ENCODE measurements around the gene PCDH9.

PCDH9 gene

DNA sequence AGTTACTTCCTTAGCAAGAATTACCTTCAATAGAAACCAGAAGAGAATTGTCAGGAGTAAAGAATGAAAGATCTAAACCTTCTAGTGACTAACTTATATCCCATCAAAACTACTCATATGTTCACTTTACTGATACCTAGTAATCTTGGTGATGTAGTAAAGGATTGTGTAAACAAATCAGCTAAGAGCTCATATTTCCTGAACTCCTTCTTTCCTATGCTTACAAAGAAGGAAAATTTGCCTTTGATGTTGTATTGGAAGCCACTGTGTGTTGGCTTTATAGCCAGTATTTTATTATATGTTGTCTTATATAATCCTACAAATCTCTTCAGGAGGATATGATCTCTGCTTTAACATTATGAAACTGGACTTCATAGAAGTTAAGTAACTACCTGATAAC lies 671.0 kb downstream of the PCDH9 start:
- DNase-seq = no peak

DNA sequence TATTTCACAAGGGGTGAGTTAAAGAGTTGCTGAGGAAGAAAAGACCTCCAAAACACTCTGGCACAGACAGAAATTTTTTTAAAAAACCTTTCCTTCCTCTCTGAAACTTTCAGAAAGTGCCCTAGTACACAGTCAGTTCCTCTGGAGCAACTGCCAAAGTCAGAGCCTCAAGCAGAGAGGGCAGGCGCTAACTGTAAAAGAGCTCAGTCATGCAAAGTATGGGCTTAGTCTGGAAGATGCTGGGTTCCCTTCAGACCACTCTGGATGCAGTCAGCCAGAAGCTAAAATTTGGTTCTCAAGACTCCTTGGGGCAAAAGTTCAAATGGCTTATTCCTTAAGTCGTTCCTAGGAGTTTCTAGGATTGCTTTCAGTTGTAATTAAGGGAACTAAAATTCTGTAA lies 671.6 kb downstream of the PCDH9 start:
- DNase-seq = no peak

DNA sequence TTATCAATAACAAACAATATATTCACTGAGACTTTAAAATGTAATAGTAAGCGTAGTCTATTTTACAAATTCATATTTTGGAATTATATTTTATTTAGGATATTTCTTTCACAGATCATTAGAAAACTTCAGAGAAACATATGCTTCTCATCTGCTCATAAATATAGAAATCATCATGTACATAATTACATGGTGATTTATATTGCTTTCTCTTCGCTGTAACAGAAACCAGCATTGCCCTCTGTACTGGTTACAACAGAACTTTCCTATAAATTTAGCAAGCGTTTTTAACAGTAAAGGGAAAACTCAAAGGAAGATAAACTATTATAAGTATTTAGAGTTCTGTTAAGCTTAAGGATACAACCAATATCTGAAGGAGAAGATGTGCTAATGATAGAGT lies 672.8 kb downstream of the PCDH9 start:
- no peak for DNase-seq

DNA sequence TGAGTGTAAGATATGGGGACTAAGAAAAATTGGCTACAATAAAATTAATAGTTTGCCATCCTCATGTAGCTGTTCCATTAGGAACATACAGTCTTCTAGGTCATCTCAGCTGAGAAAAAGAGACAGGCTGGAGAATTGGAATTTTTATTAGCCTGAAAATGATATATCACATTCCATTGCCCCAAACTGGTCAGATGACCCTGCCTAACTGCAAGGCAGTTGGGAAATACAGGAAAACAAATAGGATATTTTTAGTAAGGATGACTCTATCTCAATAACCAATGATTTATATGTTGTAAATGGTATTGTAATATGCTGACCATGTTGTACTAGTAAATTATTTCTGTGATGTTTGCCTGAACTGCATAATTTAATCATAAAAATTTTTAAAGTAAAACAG lies 673.8 kb downstream of the PCDH9 start:
- DNase-seq = no peak

DNA sequence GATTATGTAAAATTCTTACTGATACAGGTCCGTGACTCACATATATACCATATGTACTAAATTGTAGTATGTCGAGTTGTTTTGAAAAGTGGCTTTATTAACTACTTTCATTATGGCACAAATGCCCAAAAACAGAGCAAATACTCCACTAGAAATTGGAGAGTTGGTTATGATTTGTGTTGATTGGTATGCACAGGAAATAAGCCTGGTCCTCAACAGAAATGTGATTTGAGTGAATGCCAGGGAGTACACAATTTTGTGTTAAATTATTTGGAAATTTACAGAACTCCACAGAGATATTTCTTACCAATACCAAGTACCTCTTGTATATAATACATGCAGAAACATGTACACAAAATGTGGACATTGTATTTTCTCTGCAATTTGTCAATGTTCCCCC lies 676.7 kb downstream of the PCDH9 start:
- DNase-seq = no peak

DNA sequence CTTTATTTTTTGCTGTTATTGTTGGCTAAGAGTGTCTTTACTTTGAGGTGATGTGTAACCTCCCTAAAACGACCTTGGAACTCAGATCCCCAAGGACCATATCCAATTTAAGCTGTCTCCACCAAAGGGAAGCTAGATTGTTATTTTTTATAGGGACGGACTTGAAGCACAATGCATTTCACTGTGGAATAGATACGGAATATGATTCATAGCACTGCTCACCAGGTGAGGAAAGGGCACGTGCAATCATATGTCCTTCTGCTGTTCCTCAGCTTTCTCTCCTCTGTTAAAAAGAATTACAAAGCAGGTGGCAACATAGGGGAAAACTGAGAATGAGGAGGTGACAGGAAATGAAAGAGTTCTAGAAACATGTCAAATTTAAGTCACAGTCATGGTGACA lies 679.0 kb downstream of the PCDH9 start:
- DNase-seq = no peak

DNA sequence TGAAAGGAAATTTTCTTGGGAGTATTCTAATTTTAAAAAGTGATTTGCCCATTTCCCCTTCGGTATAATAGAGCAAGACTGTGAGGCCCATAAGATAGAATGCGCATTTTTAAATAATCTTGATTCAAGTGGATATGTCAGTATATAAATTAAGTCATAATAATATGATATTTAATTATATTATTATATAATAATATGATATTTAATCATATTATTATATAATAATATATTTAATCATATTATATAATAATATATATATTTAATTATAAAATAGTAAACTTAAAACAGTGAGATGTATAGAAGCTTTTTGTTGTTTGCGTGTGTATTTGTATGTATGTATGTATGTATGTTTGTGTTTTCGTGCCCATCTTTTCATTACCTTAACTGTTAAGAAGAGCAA lies 682.5 kb downstream of the PCDH9 start:
- DNase-seq = no peak

DNA sequence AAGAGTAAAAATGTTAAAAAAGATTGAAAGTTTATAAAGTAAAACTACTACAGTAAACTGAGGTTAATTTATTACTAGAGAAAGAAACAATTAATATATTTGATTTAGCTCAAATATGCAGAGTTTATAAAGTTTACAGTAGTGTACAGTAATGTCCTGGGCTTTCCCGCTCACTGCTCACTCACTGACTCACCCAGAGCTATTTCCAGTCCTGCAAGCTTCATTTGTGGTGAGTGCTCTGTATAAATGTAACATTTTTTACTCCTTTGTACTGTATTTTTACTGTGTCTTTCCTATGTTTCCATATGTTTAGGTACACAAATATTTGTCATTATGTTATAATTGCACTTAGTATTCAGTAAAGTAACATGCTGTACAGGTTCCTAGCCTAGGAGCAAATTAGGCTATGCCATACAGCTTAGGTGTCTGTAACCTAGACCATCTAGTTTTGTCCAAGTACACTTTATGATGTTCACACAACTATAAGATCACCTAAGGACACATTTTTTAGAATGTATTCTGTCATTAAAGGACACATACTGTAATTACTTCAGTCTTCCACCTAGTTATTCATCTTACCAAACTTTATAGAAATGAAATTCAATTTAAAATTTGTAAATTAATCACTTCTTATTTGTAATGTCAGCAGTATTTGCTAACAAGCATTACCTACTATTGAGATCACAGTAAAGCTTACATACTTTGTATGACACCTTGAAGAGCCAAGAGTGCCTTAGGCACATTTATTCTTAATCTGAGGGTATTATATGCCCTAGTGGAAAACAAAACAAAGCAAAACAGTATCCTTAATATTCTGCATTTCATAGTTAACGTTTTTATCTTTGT lies 683.4 kb downstream of the PCDH9 start:
- DNase-seq = no peak

DNA sequence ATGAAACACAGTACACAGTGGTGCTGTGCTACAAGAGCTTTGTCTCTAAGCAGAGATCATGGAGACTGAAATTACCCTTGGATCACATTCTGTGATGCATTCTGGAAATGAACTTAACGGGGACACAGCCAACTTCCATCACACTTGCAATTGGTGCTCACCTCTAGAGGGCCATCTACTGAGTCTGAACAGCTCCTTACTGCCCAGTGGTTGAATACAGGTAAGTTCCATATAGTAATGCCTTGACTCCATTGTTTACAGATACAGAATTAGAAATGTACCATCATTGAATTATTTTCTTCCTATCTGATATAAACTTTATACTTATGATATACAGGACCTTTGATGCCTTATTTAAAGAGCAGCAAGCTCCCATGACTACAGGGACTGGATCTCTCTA lies 686.4 kb downstream of the PCDH9 start:
- no peak for DNase-seq

DNA sequence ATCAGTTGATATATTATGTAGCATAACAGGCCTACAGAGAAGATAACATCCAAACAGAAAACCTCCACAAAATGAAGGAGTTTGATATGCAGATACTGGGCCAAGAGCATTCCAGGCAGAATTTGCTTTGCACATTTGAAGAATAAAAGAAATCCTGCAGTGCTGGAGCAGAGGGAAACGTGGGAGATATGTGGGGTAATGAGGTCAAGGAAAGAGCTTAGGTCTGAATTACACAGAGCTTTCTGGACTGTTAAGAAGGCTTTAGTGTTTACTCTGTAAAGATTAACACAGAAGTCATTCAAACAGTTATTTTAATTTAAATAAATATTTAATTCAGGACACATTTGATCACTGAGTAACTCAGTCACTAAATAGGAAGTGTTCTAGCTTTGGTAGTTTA lies 692.7 kb downstream of the PCDH9 start:
- DNase-seq = no peak

DNA sequence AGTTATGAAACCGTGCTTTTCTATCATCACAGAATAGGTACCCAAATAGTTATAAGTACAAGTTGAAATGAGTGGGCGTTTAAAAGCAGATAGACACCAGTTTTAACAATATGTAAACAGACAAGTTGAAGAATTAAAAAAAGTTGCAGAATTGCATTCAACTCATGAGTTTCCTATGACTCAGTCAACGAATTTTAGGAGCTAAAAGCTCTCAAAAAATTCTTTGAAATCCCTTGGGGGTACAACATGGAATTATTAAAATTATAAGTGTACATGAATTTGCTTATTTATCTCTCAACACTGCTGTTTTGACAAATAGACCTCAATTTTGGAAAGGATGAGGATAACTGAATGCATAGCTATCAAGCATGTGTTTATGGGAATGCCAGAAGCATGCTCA lies 693.4 kb downstream of the PCDH9 start:
- no peak for DNase-seq

DNA sequence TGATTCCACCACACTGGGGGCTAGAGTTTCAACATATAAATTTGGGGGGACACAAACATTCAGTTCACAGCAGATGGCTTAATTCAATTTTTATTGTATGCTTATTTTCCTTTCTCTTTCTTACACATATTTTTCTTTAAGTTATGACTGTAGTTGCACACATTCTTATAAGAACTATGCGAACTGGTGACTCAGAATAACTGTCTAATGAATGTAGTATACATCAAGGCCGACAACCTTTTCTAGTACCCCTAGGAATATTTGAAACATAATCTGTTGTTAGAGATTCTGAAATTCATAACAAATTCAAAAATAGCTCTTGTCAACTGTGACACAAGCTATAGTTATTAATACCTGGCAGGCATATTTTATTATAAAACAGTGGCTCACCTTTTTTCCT lies 695.6 kb downstream of the PCDH9 start:
- DNase-seq = no peak

DNA sequence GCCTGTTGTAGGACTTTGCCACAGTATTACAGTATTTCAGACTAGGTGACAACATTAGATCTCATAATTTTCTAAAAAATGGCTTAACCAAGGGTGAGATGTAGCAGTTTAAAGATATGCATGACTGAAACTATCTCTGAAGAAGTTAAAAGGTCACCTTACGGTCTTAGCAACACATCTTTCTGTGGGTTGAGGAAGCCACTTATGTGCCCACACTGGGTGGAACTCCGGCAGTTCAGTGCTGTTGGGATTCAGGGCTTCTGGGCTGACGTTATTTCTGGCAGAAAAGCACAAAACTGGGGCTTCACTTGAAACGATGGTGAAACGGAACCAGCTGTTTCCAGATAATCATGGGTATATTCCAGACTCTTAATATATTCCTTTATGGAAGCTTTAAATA lies 697.3 kb downstream of the PCDH9 start:
- no peak for DNase-seq

DNA sequence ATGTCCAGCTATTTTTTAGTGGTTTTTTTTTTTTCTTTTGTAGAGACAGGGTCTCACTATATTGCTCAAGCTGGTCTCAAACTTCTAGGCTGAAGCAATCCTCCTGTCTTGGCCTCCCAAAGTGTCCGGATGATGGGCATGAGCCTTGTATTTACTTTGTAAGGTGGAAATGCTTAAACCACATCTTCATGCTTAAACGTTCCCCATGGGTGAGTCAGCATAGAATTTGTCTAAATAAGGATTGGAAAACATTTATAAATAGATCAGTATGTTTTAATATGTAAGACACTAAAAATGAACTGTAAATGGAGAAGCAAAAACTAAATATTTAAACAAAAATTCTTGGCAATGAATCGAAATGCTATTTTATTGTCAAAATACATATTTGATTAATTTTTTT lies 698.0 kb downstream of the PCDH9 start:
- no peak for DNase-seq

DNA sequence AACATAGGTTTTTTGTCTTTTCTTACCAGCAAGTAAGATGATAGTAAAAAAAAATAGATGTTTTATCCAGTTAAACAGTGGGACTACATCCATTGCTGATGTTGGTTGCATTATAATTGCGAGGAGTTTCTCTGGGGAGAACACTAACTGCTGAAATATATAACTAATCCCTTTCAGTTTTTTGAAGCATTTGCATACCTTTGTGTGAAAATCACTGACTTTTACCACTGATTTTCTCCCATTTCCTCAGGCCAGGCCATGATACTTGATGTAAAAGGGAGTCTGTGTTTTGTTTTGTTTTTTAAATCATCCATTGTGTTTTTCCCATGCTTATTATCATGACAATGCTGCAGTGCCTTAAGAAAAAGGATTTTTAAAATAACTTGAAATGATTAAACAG lies 699.5 kb downstream of the PCDH9 start:
- no peak for DNase-seq

DNA sequence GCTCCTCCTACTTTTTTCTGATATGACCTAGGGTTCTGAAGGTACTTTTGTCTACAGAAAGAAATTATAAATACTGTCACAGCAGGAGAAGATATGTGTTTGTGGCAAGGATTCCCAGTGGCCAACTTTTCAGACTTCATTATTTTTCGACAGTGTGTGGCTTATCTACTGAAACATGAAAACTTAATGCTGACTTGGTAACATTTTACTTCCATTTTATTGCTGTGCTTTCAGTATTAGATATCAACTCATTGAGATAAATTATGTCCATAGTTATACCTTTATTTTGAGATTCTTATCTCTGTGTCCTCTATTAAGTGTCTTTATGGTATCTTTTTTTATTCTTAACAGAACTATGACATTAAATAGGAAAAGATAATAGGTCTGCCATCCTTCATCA lies 700.0 kb downstream of the PCDH9 start:
- no peak for DNase-seq

DNA sequence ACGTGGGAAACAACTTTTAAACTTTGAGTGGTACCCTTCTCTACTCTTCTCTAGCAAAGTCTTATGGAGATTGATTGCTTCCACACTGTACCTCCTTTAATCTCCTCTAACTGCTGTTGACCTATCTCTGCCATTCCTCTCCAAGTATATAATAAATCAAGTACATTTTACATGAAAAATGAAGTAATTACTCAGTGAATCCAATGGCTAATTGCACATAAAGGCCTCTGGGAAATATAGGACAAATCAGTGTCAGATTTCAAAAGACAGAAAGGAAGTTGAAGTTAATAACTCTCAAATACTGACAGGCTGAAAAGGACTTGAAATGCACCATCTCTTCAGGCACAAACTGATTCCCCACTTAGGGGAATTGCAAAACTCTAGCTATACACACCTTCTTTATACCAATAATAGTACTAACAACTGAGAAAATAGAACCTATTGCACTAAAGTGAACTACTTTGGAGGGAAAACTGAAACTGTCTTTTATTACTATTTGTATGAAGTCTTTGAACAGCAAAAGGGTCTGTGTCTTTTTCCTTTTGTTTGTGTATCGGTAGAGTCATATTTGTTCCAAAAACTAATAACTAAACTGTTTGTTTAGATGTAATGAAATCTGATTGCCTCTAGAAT lies 701.1 kb downstream of the PCDH9 start:
- DNase-seq = no peak

DNA sequence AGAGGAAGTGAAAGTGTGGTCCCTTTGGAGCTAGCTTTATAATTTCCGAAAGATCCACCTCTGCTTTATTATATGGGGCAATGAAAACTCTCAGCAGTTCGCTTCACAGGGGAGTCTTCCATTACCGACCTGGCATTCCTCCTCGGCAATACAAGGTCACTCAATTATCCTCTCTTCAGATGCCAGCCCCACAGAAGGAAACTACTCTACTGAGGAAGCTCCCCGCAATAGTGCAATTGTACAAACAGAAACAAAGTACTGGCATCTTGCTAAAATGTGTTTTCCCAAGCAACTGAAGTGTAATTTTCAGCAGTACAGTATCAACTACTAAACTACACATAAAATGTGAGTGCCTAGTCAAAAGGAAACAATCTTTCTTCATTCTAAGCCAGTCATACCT lies 702.0 kb downstream of the PCDH9 start:
- DNase-seq = no peak

DNA sequence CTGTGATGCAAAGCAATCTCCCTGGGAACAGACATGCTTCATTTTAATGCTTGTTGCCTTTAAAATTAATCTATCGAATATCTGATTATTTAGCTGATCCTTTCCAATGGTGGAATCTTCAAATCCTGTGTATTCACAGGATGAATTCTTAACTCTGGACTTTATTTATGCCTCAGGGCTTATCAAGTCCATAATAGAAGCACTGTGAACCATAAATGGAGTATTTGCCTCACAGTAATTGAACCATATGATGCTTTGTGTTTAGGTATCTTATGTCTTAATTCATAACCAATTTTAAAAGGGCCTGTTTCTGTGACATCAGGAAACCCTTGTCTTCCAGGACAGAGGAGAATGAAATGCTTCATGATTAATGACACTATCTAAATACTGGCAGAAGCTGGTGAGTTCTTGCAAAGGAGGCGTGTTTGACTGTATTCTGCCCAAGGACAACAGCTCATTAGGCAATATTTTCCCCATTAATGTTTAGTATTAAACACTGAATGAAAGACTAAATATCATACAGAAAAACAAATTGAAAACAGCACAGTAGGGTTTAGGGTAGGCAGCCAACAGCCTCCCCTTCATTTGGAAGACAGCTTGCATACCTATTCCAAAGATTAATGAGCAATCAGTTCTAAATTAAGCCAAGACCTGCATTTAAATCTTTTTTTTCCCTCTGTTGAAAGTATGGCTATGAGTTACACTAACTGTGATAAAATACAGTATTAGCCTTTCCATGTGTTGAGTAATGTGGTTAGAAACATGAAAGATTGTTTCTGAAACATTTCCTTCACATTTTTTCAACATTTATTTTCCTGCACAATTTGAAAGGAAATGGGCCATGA lies 709.4 kb downstream of the PCDH9 start:
- no peak for DNase-seq

DNA sequence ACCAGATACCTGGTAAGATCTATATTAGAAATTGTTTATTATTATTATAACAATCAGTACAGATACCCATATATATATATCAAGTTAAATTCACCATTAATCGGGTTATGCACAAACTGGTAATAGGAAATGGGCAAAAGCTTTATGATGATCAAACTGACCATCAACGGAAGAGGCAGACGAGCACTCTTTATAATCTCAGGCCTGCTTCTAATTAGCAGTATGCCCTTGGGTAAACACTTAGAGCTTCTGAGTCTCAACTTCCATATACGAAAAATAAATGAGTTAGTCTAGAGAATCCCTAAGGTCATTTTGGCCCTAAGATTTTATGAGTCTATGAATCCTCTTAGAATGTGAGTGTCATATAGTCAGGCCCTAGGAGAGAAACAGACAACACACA lies 710.9 kb downstream of the PCDH9 start:
- DNase-seq = no peak

DNA sequence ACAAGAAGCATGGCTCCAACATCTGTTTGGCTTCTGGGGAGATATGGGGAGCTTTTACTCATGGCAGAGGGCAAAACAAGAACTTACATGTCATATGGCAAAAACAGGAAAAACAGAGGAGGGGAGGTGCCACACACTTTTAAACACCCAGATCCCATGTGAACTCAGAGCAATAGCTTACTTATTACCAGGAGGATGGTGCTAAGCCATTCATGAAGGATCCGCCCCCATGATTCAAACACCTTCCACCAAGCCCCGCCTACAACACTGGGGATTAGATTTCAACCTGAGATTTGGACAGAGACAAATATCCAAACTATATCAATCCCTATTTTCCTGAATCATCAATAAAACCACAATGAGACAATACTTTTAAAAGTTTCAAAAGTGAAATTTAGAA lies 712.1 kb downstream of the PCDH9 start:
- no peak for DNase-seq

DNA sequence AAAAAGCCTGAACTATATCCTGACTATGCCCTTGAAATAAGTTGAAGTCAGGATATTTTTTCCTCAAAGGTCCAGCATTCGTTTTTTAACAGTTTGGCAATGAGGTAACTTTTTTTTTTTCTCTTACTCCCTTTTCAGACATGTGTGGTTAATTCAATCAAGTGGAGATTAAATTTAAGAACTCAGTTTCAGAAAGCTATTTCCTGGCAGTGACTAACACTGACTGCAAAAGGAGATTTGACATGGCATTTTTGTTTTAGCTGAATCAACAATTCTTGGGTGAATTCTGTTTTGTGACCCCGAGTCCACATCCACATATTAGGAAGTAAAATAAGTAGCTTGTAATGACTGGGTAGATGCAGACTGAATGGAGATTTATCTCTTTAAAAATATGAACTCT lies 716.4 kb downstream of the PCDH9 start:
- DNase-seq = no peak

DNA sequence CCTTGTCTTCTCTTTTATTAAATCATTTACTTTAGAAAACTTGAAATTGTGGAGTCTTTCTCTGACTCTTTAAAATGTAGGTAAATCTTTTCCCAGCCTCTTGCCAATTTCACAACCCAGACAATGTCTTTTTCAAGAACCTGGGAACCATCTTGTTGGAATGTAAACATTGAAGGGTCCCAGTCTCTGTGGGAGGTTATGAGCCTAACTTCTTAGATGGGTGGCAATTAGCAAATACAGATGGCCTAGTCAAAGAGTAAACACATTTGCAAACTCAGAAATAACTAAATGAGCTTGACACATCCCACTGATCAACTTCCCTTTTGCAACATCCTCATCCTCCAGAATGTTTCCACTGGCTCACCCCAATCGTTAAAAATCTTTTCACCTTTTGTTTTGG lies 721.0 kb downstream of the PCDH9 start:
- no peak for DNase-seq
